MM.1S (cell line): Measurements from ENCODE around the gene PPP4R1.

Experiments used
- DNase-seq: peaks from one replicate; pipeline ENCODE4 v3.0.0-alpha.2; 2015
- H2AFZ ChIP-seq: fragments of 300-600 bp; sonication (generic); 2 replicates; pipeline ENCODE4 v1.6.0; 2016; ENCODE audit warnings: antibody characterized with exemption, low read length
- H3F3A ChIP-seq: fragments of 300-600 bp; sonication (generic); 2 replicates; pipeline ENCODE4 v1.6.1; 2016; ENCODE audit warnings: mild to moderate bottlenecking, antibody characterized with exemption, low read length, moderate library complexity, mixed read lengths; ENCODE audit not compliant: insufficient read depth
- H3K27ac ChIP-seq: fragments of 300-600 bp; sonication (generic); 2 replicates; pipeline ENCODE4 v1.5.1; 2016; ENCODE audit warnings: mild to moderate bottlenecking, low read length
- H3K27me3 ChIP-seq: fragments of 300-600 bp; sonication (generic); replicated peaks from 2 replicates; pipeline ENCODE4 v1.6.0; 2016; ENCODE audit warnings: low read length; ENCODE audit not compliant: insufficient read depth
- H3K36me3 ChIP-seq: fragments of 300-600 bp; sonication (generic); replicated peaks from 2 replicates; pipeline ENCODE4 v1.6.1; 2016; ENCODE audit warnings: mild to moderate bottlenecking, low read length, mixed read lengths; ENCODE audit not compliant: insufficient read depth
- H3K4me1 ChIP-seq: fragments of 300-600 bp; sonication (generic); 2 replicates; pipeline ENCODE4 v1.6.1; 2016; ENCODE audit warnings: low read length, mixed read lengths
- H3K4me2 ChIP-seq: fragments of 300-600 bp; sonication (generic); 2 replicates; pipeline ENCODE4 v1.6.0; 2016; ENCODE audit warnings: low read depth, low read length
- H3K4me3 ChIP-seq: fragments of 300-600 bp; sonication (generic); 2 replicates; pipeline ENCODE4 v1.5.1; 2016; ENCODE audit warnings: low read length, mixed read lengths
- H3K79me2 ChIP-seq: fragments of 300-600 bp; sonication (generic); 2 replicates; pipeline ENCODE4 v1.6.1; 2016; ENCODE audit warnings: mixed run types, low read length, mixed read lengths
- H3K9ac ChIP-seq: fragments of 300-600 bp; sonication (generic); 2 replicates; pipeline ENCODE4 v1.6.1; 2016; ENCODE audit warnings: low read length, mixed read lengths
- H3K9me2 ChIP-seq: fragments of 300-600 bp; sonication (generic); replicated peaks from 2 replicates; pipeline ENCODE4 v1.6.1; 2016; ENCODE audit warnings: mild to moderate bottlenecking, low read length, mixed read lengths; ENCODE audit not compliant: insufficient read depth
- H3K9me3 ChIP-seq: fragments of 300-600 bp; sonication (generic); replicated peaks from 2 replicates; pipeline ENCODE4 v1.6.1; 2016; ENCODE audit warnings: mild to moderate bottlenecking, low read length, mixed read lengths; ENCODE audit not compliant: insufficient read depth
- H4K20me1 ChIP-seq: fragments of 300-600 bp; sonication (generic); 2 replicates; pipeline ENCODE4 v1.6.1; 2016; ENCODE audit warnings: mild to moderate bottlenecking, low read length, moderate library complexity, mixed read lengths; ENCODE audit not compliant: insufficient read depth
- EZH2 ChIP-seq: fragments of 300-600 bp; sonication (generic); optimal IDR thresholded peaks from 2 replicates; pipeline ENCODE3; 2017; ENCODE audit warnings: low read depth, mild to moderate bottlenecking, antibody characterized with exemption, low read length, mixed read lengths
- EZH2phosphoT487 ChIP-seq: fragments of 300-600 bp; sonication (generic); IDR thresholded peaks from 2 replicates; pipeline ENCODE4 v1.6.1; 2018; ENCODE audit warnings: antibody characterized with exemption, low read length
- TF ChIP-seq, protein P1 (sequence below): fragments of 300-600 bp; sonication (generic); IDR thresholded peaks from 2 replicates; pipeline ENCODE4 v1.5.1; 2016; ENCODE audit warnings: antibody characterized with exemption, low read length, mixed read lengths

PPP4R1 gene

DNA sequence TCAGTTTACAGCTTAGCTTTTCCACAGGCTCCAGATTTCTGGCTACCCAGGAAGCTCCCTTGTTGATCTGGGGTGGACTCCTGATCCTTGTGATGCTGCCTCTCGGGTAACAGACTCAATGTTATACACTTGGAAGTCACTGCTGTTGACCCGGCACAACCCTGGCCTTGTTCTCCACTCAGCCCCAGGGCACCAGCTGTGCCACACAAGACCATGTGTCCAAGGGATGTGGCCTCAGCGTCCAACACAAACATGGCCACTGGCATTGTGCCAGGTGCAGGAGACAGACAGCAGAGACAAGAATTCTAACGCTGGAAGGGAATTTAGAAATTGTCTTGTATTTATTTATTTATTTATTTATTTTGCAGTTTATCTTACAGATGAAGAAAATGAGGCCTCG is 39.0 kb upstream of the PPP4R1 start:
- Histone ChIP-seq H3K27ac (no peak overlapping the region), H3K4me2 (no peak overlapping the region), H3K9ac (no peak overlapping the region), H4K20me1 (no peaks in the 10 kb centered on the region), H3K79me2 (no peaks in the 10 kb centered on the region), H3K9me2 (no peaks in the 10 kb centered on the region), H3K4me3 (no peak overlapping the region), H3K4me1 (no peaks in the 10 kb centered on the region), H2AFZ (no peak overlapping the region), H3K27me3 (no peaks in the 10 kb centered on the region), H3K9me3 (no peaks in the 10 kb centered on the region), H3F3A (no peaks in the 10 kb centered on the region), H3K36me3 (no peaks in the 10 kb centered on the region)
- TF ChIP-seq EZH2 (no peak), EZH2phosphoT487 (no peak)
- TF ChIP-seq, protein P1, sequence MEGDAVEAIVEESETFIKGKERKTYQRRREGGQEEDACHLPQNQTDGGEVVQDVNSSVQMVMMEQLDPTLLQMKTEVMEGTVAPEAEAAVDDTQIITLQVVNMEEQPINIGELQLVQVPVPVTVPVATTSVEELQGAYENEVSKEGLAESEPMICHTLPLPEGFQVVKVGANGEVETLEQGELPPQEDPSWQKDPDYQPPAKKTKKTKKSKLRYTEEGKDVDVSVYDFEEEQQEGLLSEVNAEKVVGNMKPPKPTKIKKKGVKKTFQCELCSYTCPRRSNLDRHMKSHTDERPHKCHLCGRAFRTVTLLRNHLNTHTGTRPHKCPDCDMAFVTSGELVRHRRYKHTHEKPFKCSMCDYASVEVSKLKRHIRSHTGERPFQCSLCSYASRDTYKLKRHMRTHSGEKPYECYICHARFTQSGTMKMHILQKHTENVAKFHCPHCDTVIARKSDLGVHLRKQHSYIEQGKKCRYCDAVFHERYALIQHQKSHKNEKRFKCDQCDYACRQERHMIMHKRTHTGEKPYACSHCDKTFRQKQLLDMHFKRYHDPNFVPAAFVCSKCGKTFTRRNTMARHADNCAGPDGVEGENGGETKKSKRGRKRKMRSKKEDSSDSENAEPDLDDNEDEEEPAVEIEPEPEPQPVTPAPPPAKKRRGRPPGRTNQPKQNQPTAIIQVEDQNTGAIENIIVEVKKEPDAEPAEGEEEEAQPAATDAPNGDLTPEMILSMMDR: no peak
- DNase-seq: no peak

DNA sequence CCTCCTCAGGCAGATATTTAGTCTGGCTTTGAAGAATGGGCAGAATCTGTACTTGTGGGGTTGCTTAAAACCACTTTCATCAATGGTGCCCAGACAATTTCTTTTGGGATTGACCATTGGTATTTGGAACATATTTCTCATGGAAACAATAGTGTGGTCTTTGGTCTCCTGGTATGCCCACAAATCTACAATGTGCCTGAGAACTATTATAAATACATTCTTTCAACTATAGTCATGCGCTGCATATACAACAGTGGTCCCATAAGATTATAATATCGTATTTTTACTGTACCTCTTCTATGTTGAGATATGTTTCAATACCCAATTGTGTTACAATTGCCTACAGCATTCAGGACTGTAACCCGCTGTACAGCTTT is 34.8 kb upstream of the PPP4R1 start:
- no peak for DNase-seq

DNA sequence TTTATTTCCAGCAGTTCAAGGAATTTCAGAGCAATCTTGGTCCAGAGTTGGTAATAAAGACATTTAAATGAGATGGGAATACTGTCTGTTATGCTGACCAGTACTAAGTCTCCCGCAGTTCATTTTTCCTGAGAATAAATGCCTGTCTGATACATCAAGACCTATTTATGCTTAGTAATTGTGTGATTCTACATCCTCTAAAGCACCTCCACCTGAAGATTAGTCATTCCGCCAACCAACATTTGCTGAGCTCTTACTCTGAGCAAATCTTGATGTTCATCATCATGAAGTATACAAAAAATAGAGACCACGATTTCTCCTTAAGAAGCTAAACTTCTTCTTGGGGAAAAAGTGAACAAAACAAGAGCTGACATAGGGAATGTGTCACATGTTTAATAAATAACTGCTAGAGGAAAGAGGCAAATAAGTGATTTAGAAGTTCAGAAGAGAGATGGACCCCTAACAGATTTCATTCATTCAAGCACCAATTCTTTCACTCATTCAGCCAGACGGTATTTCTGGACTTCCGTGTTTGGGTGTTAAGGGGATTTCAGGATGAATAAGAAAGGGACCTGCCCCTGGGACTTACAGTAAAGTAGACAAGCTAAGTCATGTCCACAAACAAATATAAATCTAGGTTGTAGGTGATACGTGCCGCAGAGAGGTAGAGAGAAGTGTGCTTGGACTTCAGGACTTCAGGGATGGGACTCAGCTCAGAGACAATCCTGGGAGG is 34.2 kb upstream of the PPP4R1 start:
- DNase-seq: no peak
- Histone ChIP-seq H3K27ac (no peak overlapping the region), H2AFZ (no peak overlapping the region), H4K20me1 (no peaks in the 10 kb centered on the region), H3K79me2 (no peaks in the 10 kb centered on the region), H3F3A (no peaks in the 10 kb centered on the region), H3K36me3 (no peaks in the 10 kb centered on the region), H3K4me3 (no peak overlapping the region), H3K4me2 (no peak overlapping the region), H3K9ac (no peak overlapping the region), H3K9me3 (no peaks in the 10 kb centered on the region), H3K4me1 (no peaks in the 10 kb centered on the region), H3K9me2 (no peaks in the 10 kb centered on the region), H3K27me3 (no peaks in the 10 kb centered on the region)
- TF ChIP-seq, protein P1: no peak
- no peak for TF ChIP-seq EZH2phosphoT487
- TF ChIP-seq EZH2: no peak

More for the DNA sequence above, 34.8 kb upstream of the PPP4R1 start:
- no peak overlapping the region for H3K9ac ChIP-seq
- no peaks in the 10 kb centered on the region for H3K9me2 ChIP-seq
- H3K4me3 ChIP-seq: no peak overlapping the region
- no peaks in the 10 kb centered on the region for H3K27me3 ChIP-seq
- no peak overlapping the region for H3K4me2 ChIP-seq
- TF ChIP-seq EZH2phosphoT487: no peak
- TF ChIP-seq, protein P1: no peak
- no peak for TF ChIP-seq EZH2
- no peak overlapping the region for H3K27ac ChIP-seq
- H2AFZ ChIP-seq: no peak overlapping the region
- no peaks in the 10 kb centered on the region for H3K36me3 ChIP-seq
- no peaks in the 10 kb centered on the region for H3K9me3 ChIP-seq
- no peaks in the 10 kb centered on the region for H3K79me2 ChIP-seq
- no peaks in the 10 kb centered on the region for H3F3A ChIP-seq
- H3K4me1 ChIP-seq: no peaks in the 10 kb centered on the region
- no peaks in the 10 kb centered on the region for H4K20me1 ChIP-seq
